ENCODE data around the gene TGFBR3. TPM values are rescaled to one million over a fixed set of nuclear protein-coding genes. Genes with fewer than 3 reads are reported as not detected.

TGFBR3 gene
- total RNA-seq, 1 donor: 32.2 TPM

GRCh38 chr1:91826248-91826647 is 59.7 kb downstream of the TGFBR3 start:
- Histone ChIP-seq H2AFZ (ENCODE audit: low read length) (no peak overlapping the region), H3K79me2 (ENCODE audit: insufficient read depth, low read length) (peaks cover 25% of the 10 kb centered on the region), H3K27me3 (ENCODE audit: insufficient read depth, low read length) (no peaks in the 10 kb centered on the region), H3K4me3 (ENCODE audit: insufficient read depth, low read length) (no peak overlapping the region), H3K4me1 (ENCODE audit: insufficient read depth, low read length) (peaks cover 14% of the 10 kb centered on the region), H3K9me3 (ENCODE audit: low read depth, low read length) (no peaks in the 10 kb centered on the region), H4K20me1 (ENCODE audit: insufficient read depth, low read length) (peaks cover 13% of the 10 kb centered on the region), H3K27ac (ENCODE audit: low read depth, low read length) (no peak overlapping the region), H3K36me3 (ENCODE audit: insufficient read depth, low read length) (no peaks in the 10 kb centered on the region), H3K4me2 (ENCODE audit: insufficient read depth, low read length) (no peak overlapping the region)
- DNase-seq (ENCODE audit: insufficient read length, low spot score, missing footprints): no peak
- no peak for TF ChIP-seq CTCF (IDR thresholded peaks at IDR 0.05; ENCODE audit: extremely low read depth, low read depth, low read length)

- Histone ChIP-seq H3K9me3 (ENCODE audit: low read depth, low read length) (no peaks in the 10 kb centered on the region), H3K27ac (ENCODE audit: low read depth, low read length) (no peak overlapping the region), H3K79me2 (ENCODE audit: insufficient read depth, low read length) (peaks cover 15% of the 10 kb centered on the region), H3K4me1 (ENCODE audit: insufficient read depth, low read length) (peaks cover 3% of the 10 kb centered on the region), H3K27me3 (ENCODE audit: insufficient read depth, low read length) (no peaks in the 10 kb centered on the region), H4K20me1 (ENCODE audit: insufficient read depth, low read length) (peaks cover 5% of the 10 kb centered on the region), H3K36me3 (ENCODE audit: insufficient read depth, low read length) (no peaks in the 10 kb centered on the region), H3K4me3 (ENCODE audit: insufficient read depth, low read length) (no peak overlapping the region), H3K4me2 (ENCODE audit: insufficient read depth, low read length) (no peak overlapping the region), H2AFZ (ENCODE audit: low read length) (no peak overlapping the region)
- no peak for DNase-seq (ENCODE audit: insufficient read length, low spot score, missing footprints)
- TF ChIP-seq CTCF (IDR thresholded peaks at IDR 0.05; ENCODE audit: extremely low read depth, low read depth, low read length): no peak
Observed at GRCh38 chr1:91821126-91821868, 64.7 kb downstream of the TGFBR3 start.

GRCh38 chr1:91819038-91819788 is 66.7 kb downstream of the TGFBR3 start:
- TF ChIP-seq CTCF (IDR thresholded peaks at IDR 0.05; ENCODE audit: extremely low read depth, low read depth, low read length): no peak
- Histone ChIP-seq H3K4me1 (ENCODE audit: insufficient read depth, low read length) (peaks cover 3% of the 10 kb centered on the region), H3K79me2 (ENCODE audit: insufficient read depth, low read length) (peaks cover 15% of the 10 kb centered on the region), H3K4me3 (ENCODE audit: insufficient read depth, low read length) (no peak overlapping the region), H3K9me3 (ENCODE audit: low read depth, low read length) (no peaks in the 10 kb centered on the region), H2AFZ (ENCODE audit: low read length) (no peak overlapping the region), H3K27ac (ENCODE audit: low read depth, low read length) (no peak overlapping the region), H3K36me3 (ENCODE audit: insufficient read depth, low read length) (no peaks in the 10 kb centered on the region), H3K4me2 (ENCODE audit: insufficient read depth, low read length) (no peak overlapping the region), H3K27me3 (ENCODE audit: insufficient read depth, low read length) (no peaks in the 10 kb centered on the region), H4K20me1 (ENCODE audit: insufficient read depth, low read length) (peaks cover 9% of the 10 kb centered on the region)
- DNase-seq (ENCODE audit: insufficient read length, low spot score, missing footprints): no peak

GRCh38 chr1:91818713-91818975 is 67.3 kb downstream of the TGFBR3 start:
- no peak overlapping the region for H3K4me3 ChIP-seq (ENCODE audit: insufficient read depth, low read length)
- peaks cover 9% of the 10 kb centered on the region for H4K20me1 ChIP-seq (ENCODE audit: insufficient read depth, low read length)
- H3K4me2 ChIP-seq (ENCODE audit: insufficient read depth, low read length): no peak overlapping the region
- no peaks in the 10 kb centered on the region for H3K27me3 ChIP-seq (ENCODE audit: insufficient read depth, low read length)
- no peaks in the 10 kb centered on the region for H3K36me3 ChIP-seq (ENCODE audit: insufficient read depth, low read length)
- TF ChIP-seq CTCF (IDR thresholded peaks at IDR 0.05; ENCODE audit: extremely low read depth, low read depth, low read length): no peak
- H3K9me3 ChIP-seq (ENCODE audit: low read depth, low read length): no peaks in the 10 kb centered on the region
- H2AFZ ChIP-seq (ENCODE audit: low read length): no peak overlapping the region
- H3K79me2 ChIP-seq (ENCODE audit: insufficient read depth, low read length): peaks cover 19% of the 10 kb centered on the region
- DNase-seq (ENCODE audit: insufficient read length, low spot score, missing footprints): no peak
- peaks cover 3% of the 10 kb centered on the region for H3K4me1 ChIP-seq (ENCODE audit: insufficient read depth, low read length)
- no peak overlapping the region for H3K27ac ChIP-seq (ENCODE audit: low read depth, low read length)
